GM18858 (cell line): Measurements from ENCODE around the gene BMAL1.
"Not testable (repeated sequence)": the region's sequence is repeated elsewhere in the genome, so short reads cannot be mapped to it uniquely, and the experiment has no call there.

Source experiments
- ATAC-seq: cut with Tn5 transposase; IDR thresholded peaks from one replicate; pipeline ENCODE4 v1.9.1; 2021; ENCODE audit not compliant: unreplicated experiment

Gene BMAL1

DNA sequence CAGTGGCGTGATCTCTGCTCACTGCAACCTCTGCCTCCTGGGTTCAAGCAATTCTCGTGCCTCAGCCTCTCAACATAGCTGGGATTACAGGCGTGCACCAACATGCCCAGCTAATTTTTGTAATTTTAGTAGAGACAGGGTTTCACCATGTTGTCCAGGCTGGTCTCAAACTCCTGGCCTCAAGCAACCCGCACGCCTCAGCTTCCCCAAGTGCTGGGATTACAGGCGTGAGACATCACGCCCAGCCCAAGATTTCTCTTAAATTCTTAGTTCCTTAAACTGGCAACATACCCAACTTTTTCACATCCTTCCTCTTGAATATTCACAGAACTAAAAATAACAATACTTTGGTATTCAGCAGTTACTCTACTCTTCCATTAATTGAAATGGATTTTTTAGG lies 159.2 kb downstream of the BMAL1 start:
- not testable (repeated sequence) for ATAC-seq
